Measurements from ENCODE around the gene SLC35F2.

The SLC35F2 gene

GRCh38 chr11:107743191-107743590, 115.4 kb downstream of the SLC35F2 start:
- no peak for DNase-seq (ENCODE audit: low read depth in 1 of 2, low spot score in 1 of 2)

- DNase-seq (ENCODE audit: low read depth in 1 of 2, low spot score in 1 of 2) = no peak
Observed at GRCh38 chr11:107741044-107741823, 117.4 kb downstream of the SLC35F2 start.

All from activated CD4-positive, alpha-beta T cell treated with anti-CD3 and anti-CD28 coated beads, Interleukin-2, amount 50 U/mL, for 24 hours (primary cell).